ENCODE data around the gene IQSEC1.

The IQSEC1 gene

DNA sequence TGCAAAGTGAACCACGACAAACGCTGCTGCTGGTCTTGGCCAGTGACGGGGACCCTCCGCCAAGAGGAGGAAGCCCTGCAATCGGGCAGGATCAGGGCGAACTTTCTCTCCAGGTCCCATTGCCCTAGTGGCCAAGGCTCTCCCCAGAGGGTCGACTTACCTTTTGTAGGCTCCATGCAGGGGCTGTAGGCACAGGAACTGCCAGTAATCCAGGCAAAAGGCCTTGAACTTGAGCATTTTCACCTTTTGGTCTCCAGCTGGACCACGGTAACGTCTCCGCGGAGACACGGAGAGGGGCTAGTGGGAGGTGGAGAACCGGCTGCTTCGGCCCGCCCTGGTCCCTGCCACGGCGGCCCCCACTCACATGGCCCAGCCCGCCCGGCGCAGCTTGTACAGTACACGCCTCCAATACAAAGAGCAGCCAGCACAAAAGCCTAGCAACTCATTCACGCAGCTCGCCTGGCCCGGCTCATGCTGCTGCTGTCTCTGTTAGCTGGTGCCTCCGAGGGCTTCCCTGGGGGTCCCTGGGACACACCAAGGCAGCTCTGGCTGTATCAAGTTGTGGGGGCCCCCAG is 31.0 kb downstream of the IQSEC1 start:
- H3K4me3 ChIP-seq (ENCODE audit: low read depth, low read length): no peak overlapping the region
- in situ Hi-C loops (cut with HindIII; ENCODE audit: low sequenced_read_pairs): no loop called here
- TF ChIP-seq, protein P1, sequence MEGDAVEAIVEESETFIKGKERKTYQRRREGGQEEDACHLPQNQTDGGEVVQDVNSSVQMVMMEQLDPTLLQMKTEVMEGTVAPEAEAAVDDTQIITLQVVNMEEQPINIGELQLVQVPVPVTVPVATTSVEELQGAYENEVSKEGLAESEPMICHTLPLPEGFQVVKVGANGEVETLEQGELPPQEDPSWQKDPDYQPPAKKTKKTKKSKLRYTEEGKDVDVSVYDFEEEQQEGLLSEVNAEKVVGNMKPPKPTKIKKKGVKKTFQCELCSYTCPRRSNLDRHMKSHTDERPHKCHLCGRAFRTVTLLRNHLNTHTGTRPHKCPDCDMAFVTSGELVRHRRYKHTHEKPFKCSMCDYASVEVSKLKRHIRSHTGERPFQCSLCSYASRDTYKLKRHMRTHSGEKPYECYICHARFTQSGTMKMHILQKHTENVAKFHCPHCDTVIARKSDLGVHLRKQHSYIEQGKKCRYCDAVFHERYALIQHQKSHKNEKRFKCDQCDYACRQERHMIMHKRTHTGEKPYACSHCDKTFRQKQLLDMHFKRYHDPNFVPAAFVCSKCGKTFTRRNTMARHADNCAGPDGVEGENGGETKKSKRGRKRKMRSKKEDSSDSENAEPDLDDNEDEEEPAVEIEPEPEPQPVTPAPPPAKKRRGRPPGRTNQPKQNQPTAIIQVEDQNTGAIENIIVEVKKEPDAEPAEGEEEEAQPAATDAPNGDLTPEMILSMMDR (IDR thresholded peaks at IDR 0.05; ENCODE audit: low read depth, low read length): no peak
- no peak for DNase-seq (ENCODE audit: low read depth, low spot score)

DNA sequence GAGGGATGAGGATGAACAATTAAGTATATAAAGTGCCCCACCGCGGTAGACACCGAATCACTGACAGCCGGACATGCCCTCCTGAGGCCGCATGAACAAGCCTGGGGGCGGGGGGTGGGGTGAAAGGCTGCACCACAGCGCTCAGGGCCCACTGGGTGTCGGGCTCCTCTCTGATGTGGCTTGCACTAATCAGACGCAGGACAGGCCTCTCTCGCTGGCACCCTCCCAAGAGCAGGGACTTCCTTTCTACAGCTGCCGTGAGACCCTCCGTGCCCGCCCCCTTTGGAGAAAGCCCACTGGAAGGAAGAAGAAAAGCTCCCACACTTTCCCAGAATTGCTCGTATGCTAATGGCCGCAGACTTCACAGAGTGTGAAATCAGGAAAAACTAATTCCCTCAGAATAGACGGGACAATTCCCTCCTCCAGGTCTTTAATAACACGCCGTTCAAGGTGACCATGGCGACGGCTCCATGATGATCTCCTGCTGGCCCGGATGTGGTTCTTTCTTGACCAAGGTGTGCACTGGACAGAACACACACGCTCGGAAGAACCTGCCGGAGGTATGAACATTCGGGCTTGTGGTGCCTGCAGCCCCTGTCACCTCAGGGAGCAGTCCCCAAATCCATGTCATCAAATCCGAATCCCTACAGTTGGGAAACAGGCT is 32.0 kb downstream of the IQSEC1 start:
- in situ Hi-C loops (cut with HindIII; ENCODE audit: low sequenced_read_pairs): no loop called here
- H3K4me3 ChIP-seq (ENCODE audit: low read depth, low read length): no peak overlapping the region
- TF ChIP-seq, protein P1 (IDR thresholded peaks at IDR 0.05; ENCODE audit: low read depth, low read length): no peak
- no peak for DNase-seq (ENCODE audit: low read depth, low spot score)

DNA sequence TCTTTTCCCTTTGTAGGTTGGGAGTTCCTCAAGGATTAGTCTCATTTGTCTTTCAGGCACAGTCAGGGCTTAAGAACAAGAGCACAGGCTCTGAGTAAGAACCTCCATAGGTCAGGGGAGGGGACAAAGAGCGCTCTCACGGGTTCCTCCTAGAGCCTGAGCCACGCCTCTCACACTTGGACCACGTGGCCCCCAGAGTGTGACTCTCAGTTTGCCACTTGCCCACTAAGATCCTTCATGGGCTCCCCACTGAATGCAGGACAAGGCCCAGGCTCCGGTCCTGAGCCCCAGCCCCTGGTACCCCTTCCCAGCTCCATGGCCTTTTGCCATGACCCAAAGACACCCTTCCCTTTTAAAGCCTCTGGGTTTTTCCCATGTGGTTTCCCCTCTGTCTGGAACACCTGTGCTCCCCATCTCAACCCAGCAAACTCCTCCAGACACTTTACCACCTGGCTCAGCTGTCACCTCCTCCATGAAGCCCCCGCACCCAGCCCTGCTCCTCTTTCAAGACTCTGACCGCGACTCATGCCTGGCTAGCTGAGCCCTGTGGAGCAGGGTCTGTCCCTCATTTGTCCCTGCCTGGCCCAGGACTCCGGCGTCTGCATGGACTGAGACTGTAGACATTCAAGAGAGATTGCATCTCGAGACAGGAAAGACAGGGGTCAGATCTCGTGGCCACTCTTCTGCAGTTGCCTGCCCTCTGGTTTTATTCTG is 32.7 kb downstream of the IQSEC1 start:
- no peak overlapping the region for H3K4me3 ChIP-seq (ENCODE audit: low read depth, low read length)
- TF ChIP-seq, protein P1 (IDR thresholded peaks at IDR 0.05; ENCODE audit: low read depth, low read length): no peak
- DNase-seq (ENCODE audit: low read depth, low spot score): no peak
- in situ Hi-C loops (cut with HindIII; ENCODE audit: low sequenced_read_pairs): no loop called here

DNA sequence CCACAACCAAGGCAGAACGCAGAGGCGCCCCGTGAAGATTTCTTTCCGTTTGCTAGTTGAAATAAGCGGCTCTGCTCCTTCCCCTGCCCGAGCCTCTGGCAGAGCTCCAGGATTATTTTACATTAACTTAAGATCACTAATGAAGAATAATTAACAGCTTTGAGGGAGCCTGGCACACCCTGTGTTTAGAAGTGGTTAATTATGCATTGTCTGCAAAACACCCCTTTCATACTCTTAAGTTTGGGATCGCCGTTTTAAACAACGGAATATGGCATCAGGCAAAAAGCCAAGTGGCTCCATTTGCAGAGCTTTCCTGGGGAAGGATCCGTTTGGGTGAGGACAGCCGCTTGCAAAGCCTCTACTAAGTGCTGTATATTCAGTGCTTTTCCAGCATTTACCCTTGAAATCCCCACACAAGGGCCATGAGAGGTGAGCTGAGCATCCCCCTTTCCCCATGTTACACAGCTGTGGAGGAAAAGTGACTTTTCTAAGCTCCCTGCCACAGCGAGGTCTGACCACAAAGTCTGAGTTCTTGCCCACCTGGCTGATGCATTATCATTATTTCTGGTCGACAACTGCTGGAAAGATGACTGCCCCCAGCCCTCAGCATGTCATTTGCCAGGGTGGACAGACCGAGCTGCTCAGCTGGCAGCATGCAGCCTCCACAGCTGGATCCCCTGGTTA is 33.9 kb downstream of the IQSEC1 start:
- in situ Hi-C loops (cut with HindIII; ENCODE audit: low sequenced_read_pairs): no loop called here
- no peak overlapping the region for H3K4me3 ChIP-seq (ENCODE audit: low read depth, low read length)
- TF ChIP-seq, protein P1 (IDR thresholded peaks at IDR 0.05; ENCODE audit: low read depth, low read length): no peak
- DNase-seq (ENCODE audit: low read depth, low spot score): no peak

DNA sequence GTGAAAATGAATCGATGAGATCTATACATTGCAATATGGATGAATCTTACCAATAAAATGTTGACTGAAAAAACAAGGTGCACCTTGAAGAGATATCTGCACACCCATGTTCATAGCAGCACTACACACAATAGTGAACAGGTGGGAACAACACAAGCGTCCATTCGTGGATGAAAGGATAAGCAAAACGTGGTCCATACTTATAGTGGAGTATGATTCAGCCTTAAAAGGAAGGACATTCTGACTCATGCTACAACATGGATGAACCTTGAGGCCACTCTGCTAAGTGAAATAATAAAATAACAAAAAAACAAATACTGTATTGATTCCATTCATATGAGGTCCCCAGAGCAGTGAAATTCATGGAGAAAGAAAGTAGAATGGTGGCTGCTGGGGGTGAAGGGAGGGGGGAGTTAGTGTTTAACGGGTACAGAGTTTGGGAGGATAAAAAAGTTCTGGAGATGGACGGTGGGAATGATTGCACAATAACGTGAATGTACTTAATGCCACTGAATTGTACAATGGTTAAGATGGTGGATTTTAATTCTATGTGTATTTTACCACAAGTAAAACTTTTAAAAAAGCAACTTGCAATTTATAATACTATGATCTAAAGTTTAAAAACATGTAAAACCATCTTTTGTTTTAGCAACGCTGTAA is 35.6 kb downstream of the IQSEC1 start:
- TF ChIP-seq, protein P1 (IDR thresholded peaks at IDR 0.05; ENCODE audit: low read depth, low read length): no peak
- no peak for DNase-seq (ENCODE audit: low read depth, low spot score)
- in situ Hi-C loops (cut with HindIII; ENCODE audit: low sequenced_read_pairs): no loop called here

DNA sequence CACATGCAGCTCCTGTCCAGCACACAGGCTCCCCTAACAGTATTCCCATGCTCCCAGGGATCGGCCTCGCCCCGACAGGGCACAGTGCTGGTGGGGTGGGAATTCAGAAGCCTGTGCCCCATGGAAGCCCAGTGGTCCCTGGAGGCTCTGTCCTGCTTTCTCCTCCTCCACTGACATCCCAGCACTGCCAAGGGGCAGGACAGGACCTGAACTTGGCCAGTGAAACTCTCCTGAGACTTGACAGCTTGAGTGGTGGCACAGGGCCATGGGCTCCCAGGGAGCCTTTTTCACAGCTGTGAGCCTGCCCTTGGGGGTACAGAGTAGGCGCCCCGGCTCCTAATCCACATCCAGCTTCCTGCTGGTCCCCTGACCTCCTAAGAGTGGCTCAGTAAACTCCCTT is 38.4 kb downstream of the IQSEC1 start:
- no peak overlapping the region for H3K4me3 ChIP-seq (ENCODE audit: low read depth, low read length)
- TF ChIP-seq, protein P1 (IDR thresholded peaks at IDR 0.05; ENCODE audit: low read depth, low read length): no peak
- in situ Hi-C loops (cut with HindIII; ENCODE audit: low sequenced_read_pairs): no loop called here
- no peak for DNase-seq (ENCODE audit: low read depth, low spot score)

More for the DNA sequence above, 35.6 kb downstream of the IQSEC1 start:
- H3K4me3 ChIP-seq (ENCODE audit: low read depth, low read length): no peak overlapping the region

Measured in astrocyte of the spinal cord (primary cell).